DND-41 (cell line): ENCODE data around the gene HDAC4.

Experiments
- EZH2 ChIP-seq: IDR thresholded peaks from 3 replicates; pipeline ENCODE4 v1.6.1; 2012; ENCODE audit warnings: borderline replicate concordance, low read depth, mild to moderate bottlenecking, moderate library complexity, low read length, inconsistent platforms; ENCODE audit not compliant: severe bottlenecking
- TF ChIP-seq, protein P1 (sequence below): IDR thresholded peaks from 2 replicates; pipeline ENCODE4 v1.5.1; 2012; ENCODE audit warnings: borderline replicate concordance, low read length, moderate library complexity, mild to moderate bottlenecking; ENCODE audit not compliant: poor library complexity, severe bottlenecking; ENCODE audit errors: extremely low read depth

DNA sequence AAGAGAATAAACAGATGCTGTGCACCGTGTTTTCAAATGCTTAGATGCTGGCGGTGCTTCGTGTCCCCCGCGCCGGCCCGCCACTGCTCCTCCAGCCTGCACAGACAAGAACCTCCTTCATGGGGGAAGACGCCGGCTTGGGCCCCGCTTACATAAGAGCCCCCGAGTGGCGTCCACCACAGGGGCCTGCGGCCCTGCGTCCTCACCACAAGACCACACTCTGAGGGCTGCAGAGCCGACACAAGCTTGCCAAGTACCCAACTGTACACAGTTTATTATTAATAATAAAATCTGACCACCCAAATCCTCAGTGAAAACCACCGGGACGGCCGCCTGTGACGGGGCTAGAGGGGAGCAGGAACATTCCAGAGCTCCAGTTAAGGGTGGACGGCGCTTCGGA, 232.2 kb downstream of the HDAC4 start:
- TF ChIP-seq, protein P1, sequence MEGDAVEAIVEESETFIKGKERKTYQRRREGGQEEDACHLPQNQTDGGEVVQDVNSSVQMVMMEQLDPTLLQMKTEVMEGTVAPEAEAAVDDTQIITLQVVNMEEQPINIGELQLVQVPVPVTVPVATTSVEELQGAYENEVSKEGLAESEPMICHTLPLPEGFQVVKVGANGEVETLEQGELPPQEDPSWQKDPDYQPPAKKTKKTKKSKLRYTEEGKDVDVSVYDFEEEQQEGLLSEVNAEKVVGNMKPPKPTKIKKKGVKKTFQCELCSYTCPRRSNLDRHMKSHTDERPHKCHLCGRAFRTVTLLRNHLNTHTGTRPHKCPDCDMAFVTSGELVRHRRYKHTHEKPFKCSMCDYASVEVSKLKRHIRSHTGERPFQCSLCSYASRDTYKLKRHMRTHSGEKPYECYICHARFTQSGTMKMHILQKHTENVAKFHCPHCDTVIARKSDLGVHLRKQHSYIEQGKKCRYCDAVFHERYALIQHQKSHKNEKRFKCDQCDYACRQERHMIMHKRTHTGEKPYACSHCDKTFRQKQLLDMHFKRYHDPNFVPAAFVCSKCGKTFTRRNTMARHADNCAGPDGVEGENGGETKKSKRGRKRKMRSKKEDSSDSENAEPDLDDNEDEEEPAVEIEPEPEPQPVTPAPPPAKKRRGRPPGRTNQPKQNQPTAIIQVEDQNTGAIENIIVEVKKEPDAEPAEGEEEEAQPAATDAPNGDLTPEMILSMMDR = no peak
- no peak for TF ChIP-seq EZH2
